NB4 (cell line): ENCODE results near the gene PPFIA1.

Source experiments
- MYC ChIP-seq: IDR thresholded peaks from 2 replicates; pipeline ENCODE4 v1.6.1; 2011; ENCODE audit warnings: low read depth, low read length
- POLR2A ChIP-seq: IDR thresholded peaks from 2 replicates; pipeline ENCODE4 v1.6.1; 2011; ENCODE audit warnings: mild to moderate bottlenecking; ENCODE audit not compliant: insufficient read length; ENCODE audit errors: extremely low read depth
- TF ChIP-seq, protein P1 (sequence below): IDR thresholded peaks from one replicate; pipeline ENCODE4 v1.5.1; 2012; ENCODE audit warnings: low read depth, low read length

DNA sequence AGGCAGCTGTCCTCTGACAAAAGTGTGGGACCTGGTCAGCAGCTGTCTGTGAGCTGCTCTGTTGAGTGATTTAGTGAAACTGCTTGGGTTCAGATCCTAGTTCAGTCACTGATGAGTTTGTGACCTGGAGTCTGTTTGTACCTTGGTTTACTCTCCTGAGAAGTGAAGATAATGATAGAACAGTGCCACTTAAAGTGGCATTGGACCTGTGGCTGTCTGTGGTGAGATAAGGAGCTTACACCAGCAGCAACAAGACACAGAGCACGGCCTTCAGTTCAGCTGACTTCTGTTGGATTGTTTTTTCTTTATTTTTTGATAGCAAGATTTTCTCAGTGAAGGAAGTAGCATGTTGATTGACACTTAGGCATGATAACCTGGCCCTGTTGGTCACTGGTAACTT, 81.6 kb downstream of the PPFIA1 start:
- TF ChIP-seq POLR2A (no peak), MYC (no peak)
- TF ChIP-seq, protein P1, sequence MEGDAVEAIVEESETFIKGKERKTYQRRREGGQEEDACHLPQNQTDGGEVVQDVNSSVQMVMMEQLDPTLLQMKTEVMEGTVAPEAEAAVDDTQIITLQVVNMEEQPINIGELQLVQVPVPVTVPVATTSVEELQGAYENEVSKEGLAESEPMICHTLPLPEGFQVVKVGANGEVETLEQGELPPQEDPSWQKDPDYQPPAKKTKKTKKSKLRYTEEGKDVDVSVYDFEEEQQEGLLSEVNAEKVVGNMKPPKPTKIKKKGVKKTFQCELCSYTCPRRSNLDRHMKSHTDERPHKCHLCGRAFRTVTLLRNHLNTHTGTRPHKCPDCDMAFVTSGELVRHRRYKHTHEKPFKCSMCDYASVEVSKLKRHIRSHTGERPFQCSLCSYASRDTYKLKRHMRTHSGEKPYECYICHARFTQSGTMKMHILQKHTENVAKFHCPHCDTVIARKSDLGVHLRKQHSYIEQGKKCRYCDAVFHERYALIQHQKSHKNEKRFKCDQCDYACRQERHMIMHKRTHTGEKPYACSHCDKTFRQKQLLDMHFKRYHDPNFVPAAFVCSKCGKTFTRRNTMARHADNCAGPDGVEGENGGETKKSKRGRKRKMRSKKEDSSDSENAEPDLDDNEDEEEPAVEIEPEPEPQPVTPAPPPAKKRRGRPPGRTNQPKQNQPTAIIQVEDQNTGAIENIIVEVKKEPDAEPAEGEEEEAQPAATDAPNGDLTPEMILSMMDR, result no peak
